ENCODE data around the gene FXR1.

Gene FXR1

GRCh38 chr3:181009225-181009624 lies 96.8 kb downstream of the FXR1 start:
- DNase-seq = no peak

GRCh38 chr3:181017690-181018089 lies 105.2 kb downstream of the FXR1 start:
- no peak for DNase-seq

- DNase-seq = no peak
Measured at GRCh38 chr3:181025204-181025603, 112.7 kb downstream of the FXR1 start.

- DNase-seq = no peak
Measured at GRCh38 chr3:181030948-181031347, 118.5 kb downstream of the FXR1 start.
